Mesendoderm (in vitro differentiated cells): Measurements from ENCODE around the gene CPA2.

ENCODE experiments used
- DNase-seq: peaks from one replicate; pipeline ENCODE4 v3.0.0; 2013
- H2AK5ac ChIP-seq: 2 replicates; pipeline ENCODE4 v1.6.1; 2013; ENCODE audit warnings: low read length, inconsistent platforms
- H2BK120ac ChIP-seq: 2 replicates; pipeline ENCODE4 v1.6.1; 2013; ENCODE audit warnings: low read depth, mild to moderate bottlenecking, low read length, moderate library complexity, mixed read lengths
- H2BK15ac ChIP-seq: replicated peaks from 2 replicates; pipeline ENCODE4 v1.6.1; 2013; ENCODE audit warnings: low read depth, mild to moderate bottlenecking, moderate library complexity
- H2BK5ac ChIP-seq: 2 replicates; pipeline ENCODE4 v1.6.1; 2013; ENCODE audit warnings: low read length, inconsistent platforms
- H3K18ac ChIP-seq: 2 replicates; pipeline ENCODE4 v1.6.1; 2013; ENCODE audit warnings: mild to moderate bottlenecking, low read length, mixed read lengths
- H3K23ac ChIP-seq: one replicate; pipeline ENCODE4 v1.6.1; 2013; ENCODE audit warnings: low read length
- H3K27ac ChIP-seq: 2 replicates; pipeline ENCODE4 v1.5.1; 2013; ENCODE audit warnings: low read depth, mild to moderate bottlenecking, inconsistent platforms, low read length, moderate library complexity
- H3K27me3 ChIP-seq: 2 replicates; pipeline ENCODE4 v1.6.1; 2013; ENCODE audit warnings: low read length, control low read depth, mild to moderate bottlenecking, inconsistent platforms; ENCODE audit not compliant: insufficient read depth, poor library complexity
- H3K36me3 ChIP-seq: 2 replicates; pipeline ENCODE4 v1.6.1; 2013; ENCODE audit warnings: low read length, inconsistent platforms; ENCODE audit not compliant: control insufficient read depth, insufficient read depth
- H3K4ac ChIP-seq: one replicate; pipeline ENCODE4 v1.6.1; 2013; ENCODE audit warnings: low read depth, mild to moderate bottlenecking, low read length, moderate library complexity
- H3K4me1 ChIP-seq: 2 replicates; pipeline ENCODE4 v1.6.1; 2013; ENCODE audit warnings: low read depth, low read length, inconsistent platforms; ENCODE audit not compliant: control insufficient read depth
- H3K4me2 ChIP-seq: 2 replicates; pipeline ENCODE4 v1.6.1; 2013; ENCODE audit warnings: low read length
- H3K4me3 ChIP-seq: 2 replicates; pipeline ENCODE4 v1.5.1; 2013; ENCODE audit warnings: mild to moderate bottlenecking, low read length
- H3K56ac ChIP-seq: one replicate; pipeline ENCODE4 v1.6.1; 2013; ENCODE audit warnings: low read length
- H3K79me1 ChIP-seq: 2 replicates; pipeline ENCODE4 v1.6.1; 2013; ENCODE audit warnings: low read length, inconsistent platforms
- H3K79me2 ChIP-seq: 2 replicates; pipeline ENCODE4 v1.6.1; 2013; ENCODE audit warnings: mild to moderate bottlenecking, low read length; ENCODE audit not compliant: control insufficient read depth, insufficient read depth
- H3K9ac ChIP-seq: 2 replicates; pipeline ENCODE4 v1.6.1; 2013; ENCODE audit warnings: low read length, inconsistent platforms
- H4K5ac ChIP-seq: one replicate; pipeline ENCODE4 v1.6.1; 2013; ENCODE audit warnings: low read length
- H4K8ac ChIP-seq: one replicate; pipeline ENCODE4 v1.6.1; 2013; ENCODE audit warnings: low read depth, mild to moderate bottlenecking, control low read depth, low read length, moderate library complexity
- WGBS: extraction: QIAGEN DNeasy Blood & Tissue Kit; methylation state at CpG from one replicate; pipeline ENCODE4 v1.1.7; 2013; ENCODE audit warnings: low lambda C conversion rate, missing lambda C conversion rate; ENCODE audit not compliant: insufficient coverage; ENCODE audit errors: extremely low coverage; 5-methylcytosine and 5-hydroxymethylcytosine counted together

CPA2 gene

GRCh38 chr7:130338233-130338632 is 71.6 kb downstream of the CPA2 start:
- Histone ChIP-seq H2BK15ac (no peak overlapping the region), H2BK120ac (no peak overlapping the region), H2AK5ac (no peak overlapping the region), H3K4me1 (no peaks in the 10 kb centered on the region), H3K56ac (no peak overlapping the region), H3K79me1 (no peaks in the 10 kb centered on the region), H2BK5ac (no peak overlapping the region), H4K8ac (no peak overlapping the region), H3K9ac (no peak overlapping the region), H3K4me3 (no peak overlapping the region), H3K4me2 (no peak overlapping the region), H4K5ac (no peak overlapping the region), H3K18ac (no peak overlapping the region), H3K4ac (no peak overlapping the region), H3K27ac (no peak overlapping the region), H3K27me3 (no peaks in the 10 kb centered on the region), H3K23ac (no peak overlapping the region), H3K79me2 (no peaks in the 10 kb centered on the region), H3K36me3 (no peaks in the 10 kb centered on the region)
- DNase-seq = no peak
- no CpG with 5 or more reads among the region's 3 CpGs for whole genome bisulfite sequencing
